ENCODE measurements around the gene INPP5E.

Gene INPP5E

DNA sequence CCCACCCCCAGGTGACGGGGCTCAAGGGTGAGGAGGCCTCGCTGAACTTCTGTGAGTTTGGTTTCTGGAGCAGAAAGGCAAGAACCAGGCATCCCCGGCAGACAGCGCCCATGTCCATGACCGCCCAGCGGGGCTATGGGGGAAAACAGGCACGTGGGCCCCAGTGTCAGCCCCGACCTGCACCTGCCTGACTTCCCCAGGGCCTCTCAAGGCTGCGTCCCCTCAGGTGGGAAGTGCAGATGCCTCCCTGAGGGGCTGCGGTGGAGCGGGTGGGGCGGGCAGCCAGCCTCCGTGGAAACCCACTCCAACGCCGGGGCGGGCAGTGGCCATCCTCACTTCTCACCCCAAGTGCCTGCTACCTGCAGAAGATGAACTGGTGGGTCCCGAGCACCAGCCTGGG, 59.3 kb downstream of the INPP5E start:
- Histone ChIP-seq H3K4me3 (ENCODE audit: extremely low read depth, insufficient read depth, low read length, poor library complexity, severe bottlenecking) (no peak overlapping the region), H3K27ac (ENCODE audit: low read depth, low read length, severe bottlenecking) (no peak overlapping the region), H3K4me1 (ENCODE audit: control insufficient read depth, insufficient read depth, low read length, poor library complexity, severe bottlenecking) (no peaks in the 10 kb centered on the region), H3K9me3 (ENCODE audit: control insufficient read depth, low read length) (no peaks in the 10 kb centered on the region), H3K36me3 (ENCODE audit: control insufficient read depth, insufficient read depth, low read length) (peaks cover 80% of the 10 kb centered on the region)
- 96 to 98% methylated on average over 15 to 17 of the region's 17 CpGs for WGBS, 2 experiments (ENCODE audit: insufficient coverage in 2 of 2)

DNA sequence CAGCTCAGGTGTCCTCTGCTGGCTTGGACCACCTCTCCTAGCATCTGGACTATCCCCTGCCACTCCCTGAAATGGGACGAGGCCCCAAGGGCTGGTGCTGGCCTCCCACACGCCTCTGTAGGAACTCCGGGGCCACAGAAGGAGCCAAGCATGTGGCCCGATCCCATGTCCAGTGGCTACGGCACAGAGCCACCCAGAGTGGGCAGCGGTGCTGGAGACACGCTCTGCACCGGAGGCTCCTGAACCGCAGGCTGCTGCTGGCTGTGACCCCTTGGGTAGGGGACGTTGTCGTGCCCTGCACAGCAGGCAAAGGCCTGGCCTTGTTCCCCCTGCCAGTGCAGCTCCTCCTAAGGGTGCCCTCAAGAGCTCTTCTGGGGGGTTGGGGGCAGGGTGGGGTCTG, 59.8 kb downstream of the INPP5E start:
- no peak overlapping the region for H3K4me3 ChIP-seq (ENCODE audit: extremely low read depth, insufficient read depth, low read length, poor library complexity, severe bottlenecking)
- H3K9me3 ChIP-seq (ENCODE audit: control insufficient read depth, low read length), result no peaks in the 10 kb centered on the region
- peaks cover 80% of the 10 kb centered on the region for H3K36me3 ChIP-seq (ENCODE audit: control insufficient read depth, insufficient read depth, low read length)
- WGBS, 2 experiments (ENCODE audit: insufficient coverage in 2 of 2), result 79 to 86% methylated on average over 6 to 8 of the region's 11 CpGs
- H3K27ac ChIP-seq (ENCODE audit: low read depth, low read length, severe bottlenecking), result no peak overlapping the region
- H3K4me1 ChIP-seq (ENCODE audit: control insufficient read depth, insufficient read depth, low read length, poor library complexity, severe bottlenecking), result no peaks in the 10 kb centered on the region

DNA sequence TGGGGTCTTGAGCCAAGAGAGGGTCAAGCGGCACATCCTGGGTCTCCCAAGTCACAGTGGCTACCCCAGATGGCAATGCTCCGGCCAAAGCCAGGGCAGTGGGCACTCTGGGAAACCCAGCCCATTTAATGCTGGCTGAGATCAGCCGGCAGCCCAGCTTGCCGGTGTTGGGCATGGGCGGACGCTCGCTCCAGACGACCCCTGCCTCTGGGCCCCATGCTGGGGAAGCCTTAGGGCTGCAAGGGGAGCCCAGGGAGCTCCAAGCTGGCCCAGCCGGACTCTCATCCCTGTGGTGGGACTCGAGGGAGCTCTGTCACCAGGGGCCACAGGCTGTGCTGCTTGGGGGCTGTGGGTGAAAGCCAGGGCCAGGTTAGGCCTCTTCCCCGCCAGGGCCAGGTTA, 60.2 kb downstream of the INPP5E start:
- H3K27ac ChIP-seq (ENCODE audit: low read depth, low read length, severe bottlenecking), result no peak overlapping the region
- H3K9me3 ChIP-seq (ENCODE audit: control insufficient read depth, low read length), result no peaks in the 10 kb centered on the region
- 97 to 98% methylated on average over 11 of the region's 11 CpGs for WGBS, 2 experiments (ENCODE audit: insufficient coverage in 2 of 2)
- H3K4me3 ChIP-seq (ENCODE audit: extremely low read depth, insufficient read depth, low read length, poor library complexity, severe bottlenecking), result no peak overlapping the region
- no peaks in the 10 kb centered on the region for H3K4me1 ChIP-seq (ENCODE audit: control insufficient read depth, insufficient read depth, low read length, poor library complexity, severe bottlenecking)
- peaks cover 77% of the 10 kb centered on the region for H3K36me3 ChIP-seq (ENCODE audit: control insufficient read depth, insufficient read depth, low read length)

- WGBS, 2 experiments (ENCODE audit: insufficient coverage in 2 of 2), result 97 to 99% methylated on average over 16 to 18 of the region's 18 CpGs
- H3K36me3 ChIP-seq (ENCODE audit: control insufficient read depth, insufficient read depth, low read length), result peaks cover 73% of the 10 kb centered on the region
- no peaks in the 10 kb centered on the region for H3K4me1 ChIP-seq (ENCODE audit: control insufficient read depth, insufficient read depth, low read length, poor library complexity, severe bottlenecking)
- H3K9me3 ChIP-seq (ENCODE audit: control insufficient read depth, low read length), result no peaks in the 10 kb centered on the region
- no peak overlapping the region for H3K27ac ChIP-seq (ENCODE audit: low read depth, low read length, severe bottlenecking)
- no peak overlapping the region for H3K4me3 ChIP-seq (ENCODE audit: extremely low read depth, insufficient read depth, low read length, poor library complexity, severe bottlenecking)
These were observed 60.7 kb downstream of the INPP5E start for GRCh38 chr9:136379003-136379287.

Measured in mesodermal cell (in vitro differentiated cells).